ENCODE results near the gene ELP4.

ELP4 gene

GRCh38 chr11:31779374-31779791, 269.8 kb downstream of the ELP4 start:
- no peak for DNase-seq (ENCODE audit: low spot score)

DNA sequence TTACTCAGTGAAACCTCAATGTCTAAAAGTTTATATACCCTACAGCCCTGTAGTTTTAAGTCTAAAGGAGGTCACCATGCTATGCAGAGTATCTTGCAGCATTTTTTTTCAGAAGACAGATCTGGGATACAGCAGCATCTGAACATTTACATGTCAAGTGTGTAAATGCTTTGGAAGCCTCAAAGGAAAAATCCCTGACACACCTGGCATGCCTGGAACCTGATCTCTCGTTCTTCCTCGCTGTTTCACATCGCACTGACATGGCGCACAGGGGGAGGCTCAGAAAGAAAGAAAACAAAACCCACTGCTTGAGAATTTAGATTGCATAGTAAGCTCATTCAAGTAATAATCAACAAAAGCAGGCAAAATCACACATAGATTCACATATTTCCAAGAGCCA, 270.5 kb downstream of the ELP4 start:
- no peak for DNase-seq (ENCODE audit: low spot score)

- no peak for DNase-seq (ENCODE audit: low spot score)
These were observed 271.0 kb downstream of the ELP4 start for GRCh38 chr11:31780480-31780971.

- no peak for DNase-seq (ENCODE audit: low spot score)
These were observed 272.7 kb downstream of the ELP4 start for GRCh38 chr11:31782257-31782656.

GRCh38 chr11:31783252-31783651, 273.7 kb downstream of the ELP4 start:
- DNase-seq (ENCODE audit: low spot score): no peak

GRCh38 chr11:31784611-31785010, 275.0 kb downstream of the ELP4 start:
- DNase-seq (ENCODE audit: low spot score): no peak

GRCh38 chr11:31786996-31787685, 277.6 kb downstream of the ELP4 start:
- DNase-seq (ENCODE audit: low spot score): no peak

GRCh38 chr11:31788085-31788484, 278.5 kb downstream of the ELP4 start:
- no peak for DNase-seq (ENCODE audit: low spot score)

- no peak for DNase-seq (ENCODE audit: low spot score)
These were observed 281.1 kb downstream of the ELP4 start for GRCh38 chr11:31790649-31791048.

- no peak for DNase-seq (ENCODE audit: low spot score)
These were observed 282.5 kb downstream of the ELP4 start for GRCh38 chr11:31792036-31792435.

DNA sequence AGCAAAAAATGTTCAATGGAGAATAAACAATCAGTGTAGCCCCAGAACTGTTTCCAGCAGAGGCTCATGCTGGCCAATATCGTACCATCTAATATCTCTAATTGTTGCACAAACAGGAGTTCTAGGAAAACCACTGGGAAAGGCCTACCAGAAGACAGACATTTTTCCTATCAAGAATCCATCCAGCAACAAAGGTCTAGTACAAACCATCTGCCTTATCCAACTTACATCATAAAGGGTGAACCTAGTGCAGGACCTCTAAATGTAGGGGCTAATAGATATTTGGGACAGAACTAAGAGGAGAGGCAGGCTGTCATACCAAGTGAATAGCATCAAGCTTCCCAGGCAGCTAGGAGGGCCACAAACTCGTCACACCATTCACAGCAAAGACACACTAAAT, 282.9 kb downstream of the ELP4 start:
- DNase-seq (ENCODE audit: low spot score): no peak

DNA sequence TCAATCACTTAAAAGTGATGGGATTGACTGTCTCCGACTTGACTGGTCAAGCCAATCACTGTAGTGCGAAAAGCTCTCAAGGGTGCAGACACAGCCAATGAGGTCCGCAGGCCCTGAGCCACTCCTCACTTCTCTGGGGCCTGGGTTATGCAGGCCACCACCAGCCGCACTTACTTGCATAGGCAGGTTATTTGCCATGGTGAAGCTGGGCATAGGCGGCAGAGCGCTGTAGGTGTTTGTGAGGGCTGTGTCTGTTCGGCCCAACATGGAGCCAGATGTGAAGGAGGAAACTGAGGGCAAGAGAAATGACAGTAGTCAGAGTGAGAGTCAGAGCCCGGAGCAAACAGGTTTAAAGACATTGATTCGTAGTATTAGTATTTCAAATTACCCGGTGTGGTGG, 283.7 kb downstream of the ELP4 start:
- DNase-seq (ENCODE audit: low spot score): no peak

DNA sequence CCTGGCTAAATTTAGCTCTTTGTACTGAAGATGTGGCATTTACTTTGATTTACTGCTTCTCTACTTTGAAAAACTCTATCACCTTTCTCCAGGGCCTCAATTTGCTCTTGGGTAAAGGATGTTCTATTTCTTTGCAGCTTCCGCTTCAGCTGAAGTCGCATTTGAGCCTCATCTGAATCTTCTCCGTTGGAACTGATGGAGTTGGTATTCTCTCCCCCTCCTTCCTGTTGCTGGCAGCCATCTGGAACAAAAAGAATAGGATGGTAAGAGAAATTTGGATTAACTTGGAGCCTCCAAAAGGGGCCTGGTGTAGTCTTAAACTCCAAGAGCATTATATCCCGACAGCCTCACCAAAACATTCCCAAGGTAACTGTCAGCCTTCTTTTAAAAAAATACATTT, 285.0 kb downstream of the ELP4 start:
- DNase-seq (ENCODE audit: low spot score): no peak

- no peak for DNase-seq (ENCODE audit: low spot score)
These were observed 286.3 kb downstream of the ELP4 start for GRCh38 chr11:31795706-31796498.

- no peak for DNase-seq (ENCODE audit: low spot score)
These were observed 287.1 kb downstream of the ELP4 start for GRCh38 chr11:31796499-31797189.

GRCh38 chr11:31797190-31798056, 287.9 kb downstream of the ELP4 start:
- no peak for DNase-seq (ENCODE audit: low spot score)

- no peak for DNase-seq (ENCODE audit: low spot score)
These were observed 288.5 kb downstream of the ELP4 start for GRCh38 chr11:31798057-31798553.

DNA sequence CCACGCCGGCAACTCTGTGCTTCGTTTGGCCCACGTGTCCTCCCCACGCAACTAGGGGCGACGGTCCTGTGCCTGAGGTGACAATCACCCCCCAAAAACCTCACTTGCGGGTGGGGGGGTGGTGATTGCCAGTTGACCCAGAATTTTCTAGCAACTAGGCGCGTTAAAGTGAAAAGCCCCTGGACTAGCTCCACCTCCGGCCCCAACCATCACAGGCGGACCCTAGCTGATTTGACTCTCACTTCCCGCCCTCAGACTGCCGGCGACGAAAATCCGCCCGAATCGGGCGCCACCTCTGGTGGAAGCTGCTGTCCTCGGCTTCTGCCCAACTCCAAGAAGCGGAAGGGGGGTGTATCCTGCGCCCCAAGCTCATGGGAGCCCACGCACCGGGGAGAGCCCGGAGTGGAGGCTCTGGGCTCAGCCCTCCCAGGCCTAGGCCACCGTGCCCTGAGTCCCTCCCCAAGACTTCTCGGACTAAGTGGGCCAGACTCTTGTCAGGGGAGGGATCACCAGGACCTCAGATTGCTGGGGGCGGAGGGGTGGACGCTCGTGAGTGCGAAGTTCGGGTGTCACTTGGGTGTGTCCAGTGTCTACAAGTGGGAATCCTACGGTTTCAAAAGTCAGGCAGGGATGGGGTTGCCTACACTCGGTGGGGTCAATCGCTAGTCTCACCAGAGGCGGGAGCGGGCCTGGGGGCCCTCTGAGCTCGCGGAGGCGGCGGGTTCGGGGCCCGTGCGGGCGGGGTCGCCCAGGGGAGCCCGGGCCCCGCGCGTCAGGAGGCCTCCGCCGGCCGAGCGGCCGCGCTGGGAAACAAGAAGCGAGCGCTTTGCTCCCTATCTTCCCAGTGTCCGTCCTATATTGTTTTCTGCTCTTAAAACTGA, 289.2 kb downstream of the ELP4 start:
- peak; percentile 63 for DNase-seq (ENCODE audit: low spot score)

DNA sequence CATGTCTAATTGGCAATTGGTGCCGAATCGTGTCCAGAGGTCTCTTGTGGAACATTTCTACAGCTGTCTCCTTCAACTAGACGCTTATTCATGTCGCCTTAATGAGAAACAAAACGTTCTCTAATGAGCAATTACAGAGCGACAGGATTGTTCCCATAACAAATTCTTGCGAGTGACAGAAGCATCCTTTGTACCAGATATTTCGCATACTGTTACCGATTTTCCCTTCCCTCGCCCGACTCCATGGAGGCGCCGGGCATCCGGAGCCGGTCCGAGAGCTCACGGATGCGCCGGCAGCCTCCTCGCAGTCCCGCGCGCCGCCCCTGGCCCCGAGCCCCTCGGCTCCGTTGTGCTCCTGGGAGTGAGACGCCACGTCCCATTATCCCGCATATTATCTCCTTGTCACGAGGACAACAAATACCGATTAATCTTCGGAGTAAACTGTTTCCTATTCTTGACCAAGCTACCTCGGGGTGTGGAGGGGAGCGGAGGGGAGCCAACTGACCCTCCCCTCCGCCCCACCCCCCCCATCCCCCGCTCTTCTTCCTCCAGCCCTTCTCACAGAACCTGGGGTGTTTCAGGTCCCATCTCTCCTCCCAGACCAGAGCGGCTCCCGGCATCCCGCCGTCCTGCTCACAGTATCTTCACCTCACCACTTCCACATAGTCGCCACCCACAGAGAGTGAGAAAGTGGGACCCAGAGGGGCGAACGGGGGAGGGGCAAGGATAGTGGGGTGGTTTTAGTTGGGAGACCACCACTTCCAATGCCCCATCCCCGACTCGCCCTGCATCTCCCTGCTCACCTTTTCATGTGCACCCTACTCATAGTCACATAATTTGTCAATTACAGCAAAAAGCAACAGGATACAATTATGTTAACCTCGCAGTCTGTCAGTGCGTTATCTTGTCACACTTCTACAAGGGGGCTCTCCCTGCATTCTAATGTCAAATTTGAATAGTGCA, 290.1 kb downstream of the ELP4 start:
- DNase-seq (ENCODE audit: low spot score): no peak
